Activated B cell treated with CpG ODN at 0.5 μM for 24 hours (primary cell): ENCODE data around the gene SCARB1. TPM values are rescaled to one million over a fixed set of nuclear protein-coding genes. Genes with fewer than 3 reads are reported as not detected.

ENCODE experiments used
- ATAC-seq: fragments of 200-7000 bp; cut with Tn5 transposase; one replicate; pipeline ENCODE4 v1.10.0; 2021; ENCODE audit warnings: low read depth, mild to moderate bottlenecking, moderate library complexity
- CTCF ChIA-PET: fragments of 350-600 bp; sonication (Branson Sonifier 250); formaldehyde crosslinking; loops from one replicate; lab custom pipeline; 2021; ENCODE audit warnings: antibody characterized with exemption; lab: Charles Lee
- POLR2A ChIA-PET: fragments of 350-600 bp; sonication (Branson Sonifier 250); formaldehyde crosslinking; loops from one replicate; lab custom pipeline; 2021; ENCODE audit warnings: antibody characterized with exemption; lab: Charles Lee
- DNase-seq: peaks from one replicate; pipeline ENCODE4 v3.0.0; 2022
- H3K27ac Mint-ChIP-seq: one replicate; pipeline ENCODE4 v1.8.0; 2020; ENCODE audit warnings: mixed read lengths
- H3K27me3 Mint-ChIP-seq: one replicate; pipeline ENCODE4 v1.8.0; 2021; ENCODE audit warnings: mixed read lengths
- H3K36me3 Mint-ChIP-seq: one replicate; pipeline ENCODE4 v1.8.0; 2021; ENCODE audit warnings: low read depth, mixed read lengths
- H3K4me1 Mint-ChIP-seq: one replicate; pipeline ENCODE4 v1.8.0; 2021; ENCODE audit warnings: mixed read lengths
- H3K4me3 Mint-ChIP-seq: one replicate; pipeline ENCODE4 v1.8.0; 2020; ENCODE audit warnings: mild to moderate bottlenecking, mixed read lengths
- H3K9me3 Mint-ChIP-seq: one replicate; pipeline ENCODE4 v1.8.0; 2020; ENCODE audit warnings: mixed read lengths
- intact Hi-C: fragments of 100-400 bp; cut with micrococcal nuclease; formaldehyde crosslinking; loops from one replicate; pipeline ENCODE4 v1.15.1; 2024
- total RNA-seq: library from RNA; stranded (reverse); gene quantifications from 2 replicates; pipeline ENCODE4 v1.2.3, GENCODE V29; 2022
- TF ChIP-seq, protein P1 (sequence below): fragments of 200-600 bp; IDR thresholded peaks from one replicate; pipeline ENCODE4 v1.8.0; 2022; ENCODE audit warnings: antibody characterized with exemption, mild to moderate bottlenecking

SCARB1 gene
- total RNA-seq, 1 donor from 2014 or later, result 39.3 TPM

DNA sequence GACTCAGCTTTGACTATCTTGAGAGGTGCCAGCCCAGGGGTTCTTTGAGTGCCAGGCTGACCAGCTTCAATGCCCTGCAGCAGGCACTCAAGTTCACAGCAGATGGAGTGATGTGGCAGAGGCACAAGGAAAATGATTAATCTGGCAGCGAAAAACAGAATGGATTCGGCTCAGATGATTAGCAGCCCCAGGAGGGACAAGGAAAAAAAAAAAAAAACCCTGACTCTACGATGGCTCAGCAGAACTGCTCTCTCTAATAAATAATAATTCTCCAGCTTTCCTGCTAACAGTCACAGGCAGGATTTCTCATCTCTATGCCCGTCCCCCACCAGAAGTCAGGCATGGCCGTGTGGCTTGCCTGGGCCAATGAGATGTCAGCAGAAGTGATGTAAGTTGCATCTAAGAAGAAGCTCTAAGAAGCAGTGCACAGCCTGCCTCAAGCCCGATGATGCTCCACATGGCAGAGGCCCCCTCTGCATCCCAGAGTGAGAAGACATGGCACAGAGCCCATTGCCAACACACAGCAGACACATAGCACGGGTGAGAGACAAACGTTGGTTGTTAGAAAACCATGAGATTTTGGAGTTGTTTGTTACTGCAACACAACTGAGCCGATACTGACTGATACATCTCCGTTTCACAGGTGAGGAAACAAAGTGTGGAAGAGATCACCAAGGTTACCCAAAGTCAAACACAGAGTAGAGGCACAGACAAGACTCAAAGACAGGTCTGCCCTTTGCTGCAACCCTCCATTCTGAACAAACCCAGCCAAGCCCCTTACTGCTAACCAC is 111.0 kb downstream of the SCARB1 start:
- no peak for ATAC-seq
- Mint-ChIP-seq H3K4me3 (no peak overlapping the region), H3K36me3 (no peaks in the 10 kb centered on the region), H3K4me1 (peaks cover 7% of the 10 kb centered on the region), H3K9me3 (no peaks in the 10 kb centered on the region), H3K27ac (no peak overlapping the region), H3K27me3 (peaks cover 28% of the 10 kb centered on the region)
- POLR2A ChIA-PET, result no interaction called here
- intact Hi-C loops, result loop anchor here (5.0 kb wide), 1 partner anchor 405 kb away; no protein-coding TSS in a partner anchor
- CTCF ChIA-PET, result no interaction called here
- no peak for DNase-seq
- TF ChIP-seq, protein P1, sequence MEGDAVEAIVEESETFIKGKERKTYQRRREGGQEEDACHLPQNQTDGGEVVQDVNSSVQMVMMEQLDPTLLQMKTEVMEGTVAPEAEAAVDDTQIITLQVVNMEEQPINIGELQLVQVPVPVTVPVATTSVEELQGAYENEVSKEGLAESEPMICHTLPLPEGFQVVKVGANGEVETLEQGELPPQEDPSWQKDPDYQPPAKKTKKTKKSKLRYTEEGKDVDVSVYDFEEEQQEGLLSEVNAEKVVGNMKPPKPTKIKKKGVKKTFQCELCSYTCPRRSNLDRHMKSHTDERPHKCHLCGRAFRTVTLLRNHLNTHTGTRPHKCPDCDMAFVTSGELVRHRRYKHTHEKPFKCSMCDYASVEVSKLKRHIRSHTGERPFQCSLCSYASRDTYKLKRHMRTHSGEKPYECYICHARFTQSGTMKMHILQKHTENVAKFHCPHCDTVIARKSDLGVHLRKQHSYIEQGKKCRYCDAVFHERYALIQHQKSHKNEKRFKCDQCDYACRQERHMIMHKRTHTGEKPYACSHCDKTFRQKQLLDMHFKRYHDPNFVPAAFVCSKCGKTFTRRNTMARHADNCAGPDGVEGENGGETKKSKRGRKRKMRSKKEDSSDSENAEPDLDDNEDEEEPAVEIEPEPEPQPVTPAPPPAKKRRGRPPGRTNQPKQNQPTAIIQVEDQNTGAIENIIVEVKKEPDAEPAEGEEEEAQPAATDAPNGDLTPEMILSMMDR, result no peak

DNA sequence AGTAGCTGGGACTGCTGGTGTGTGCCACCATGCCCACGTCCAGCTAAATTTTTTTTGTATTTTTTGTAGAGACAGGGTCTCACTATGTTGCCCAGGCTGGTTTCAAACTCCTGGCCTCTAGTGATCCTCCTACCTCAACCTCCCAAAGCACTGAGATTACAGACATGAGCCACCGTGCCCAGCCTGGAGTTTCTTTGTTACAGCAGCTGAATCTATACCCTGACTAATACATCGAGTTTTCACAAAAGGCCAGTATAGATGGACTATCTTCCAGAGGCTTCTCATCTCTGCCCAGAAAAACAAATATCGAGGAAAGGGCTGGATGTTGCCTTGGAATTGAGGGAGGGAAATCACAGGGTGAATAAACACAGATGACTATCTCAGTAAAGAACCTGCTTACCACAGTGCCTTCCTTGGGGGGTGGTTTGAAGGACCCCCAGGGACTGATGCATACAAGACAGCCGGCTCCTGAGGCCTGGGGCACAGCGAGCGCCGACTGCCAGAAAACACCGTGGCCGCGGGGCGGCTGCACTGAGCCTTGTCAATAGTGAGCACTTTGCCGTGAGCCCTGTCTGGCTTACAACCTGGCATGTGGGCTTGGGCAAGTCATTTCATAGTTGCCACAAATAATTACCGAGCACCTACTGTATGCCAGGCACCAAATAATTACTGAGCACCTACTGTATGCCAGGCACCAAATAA is 111.9 kb downstream of the SCARB1 start:
- intact Hi-C loops, result loop anchor here (5.0 kb wide), 1 partner anchor 405 kb away; no protein-coding TSS in a partner anchor
- H3K9me3 Mint-ChIP-seq, result no peaks in the 10 kb centered on the region
- H3K27ac Mint-ChIP-seq, result no peak overlapping the region
- H3K27me3 Mint-ChIP-seq, result peaks cover 23% of the 10 kb centered on the region
- ChIA-PET CTCF (no interaction called here), POLR2A (no interaction called here)
- ATAC-seq (no peak), DNase-seq (no peak)
- peaks cover 16% of the 10 kb centered on the region for H3K4me1 Mint-ChIP-seq
- H3K4me3 Mint-ChIP-seq, result no peak overlapping the region
- H3K36me3 Mint-ChIP-seq, result no peaks in the 10 kb centered on the region
- TF ChIP-seq, protein P1, result no peak

DNA sequence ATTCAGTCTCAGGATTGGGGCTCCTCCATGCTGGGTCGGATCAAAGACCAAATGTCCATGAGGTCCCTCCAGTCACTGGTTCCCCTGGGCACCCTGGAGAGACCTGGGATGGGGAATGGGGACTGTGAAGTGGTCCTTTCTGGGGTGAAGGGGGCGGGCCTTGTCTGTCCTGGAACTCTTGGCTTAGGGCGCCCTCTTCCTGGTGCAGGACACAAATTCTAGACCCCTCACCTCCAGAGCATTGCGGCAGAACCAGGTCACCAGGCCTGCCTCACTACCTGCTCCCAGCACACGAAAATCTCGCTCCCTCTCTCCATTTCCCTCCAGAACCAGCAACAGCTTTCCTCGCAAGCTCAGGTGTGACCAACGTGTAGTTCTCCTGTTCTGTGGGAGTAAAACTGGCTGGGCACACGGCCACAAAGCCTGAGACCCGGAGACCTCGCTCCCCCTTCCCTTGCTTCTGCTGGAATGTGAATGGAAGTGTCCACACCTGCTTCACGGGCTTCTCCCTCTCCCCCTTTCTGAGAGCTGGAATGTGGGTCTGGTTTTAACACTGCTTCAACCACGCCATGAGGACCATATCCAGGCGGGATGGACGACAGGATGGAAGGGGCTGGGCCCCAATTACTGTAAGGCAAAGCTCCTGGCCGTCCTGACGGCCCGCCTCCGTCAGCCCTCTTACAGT is 112.7 kb downstream of the SCARB1 start:
- peaks cover 31% of the 10 kb centered on the region for H3K27me3 Mint-ChIP-seq
- ATAC-seq (no peak), DNase-seq (no peak)
- H3K9me3 Mint-ChIP-seq, result no peaks in the 10 kb centered on the region
- ChIA-PET POLR2A (no interaction called here), CTCF (no interaction called here)
- H3K4me1 Mint-ChIP-seq, result peaks cover 21% of the 10 kb centered on the region
- H3K27ac Mint-ChIP-seq, result no peak overlapping the region
- TF ChIP-seq, protein P1, result no peak
- H3K36me3 Mint-ChIP-seq, result no peaks in the 10 kb centered on the region
- H3K4me3 Mint-ChIP-seq, result no peak overlapping the region
- intact Hi-C loops, result loop anchor here (5.0 kb wide), 1 partner anchor 404 kb away; no protein-coding TSS in a partner anchor

DNA sequence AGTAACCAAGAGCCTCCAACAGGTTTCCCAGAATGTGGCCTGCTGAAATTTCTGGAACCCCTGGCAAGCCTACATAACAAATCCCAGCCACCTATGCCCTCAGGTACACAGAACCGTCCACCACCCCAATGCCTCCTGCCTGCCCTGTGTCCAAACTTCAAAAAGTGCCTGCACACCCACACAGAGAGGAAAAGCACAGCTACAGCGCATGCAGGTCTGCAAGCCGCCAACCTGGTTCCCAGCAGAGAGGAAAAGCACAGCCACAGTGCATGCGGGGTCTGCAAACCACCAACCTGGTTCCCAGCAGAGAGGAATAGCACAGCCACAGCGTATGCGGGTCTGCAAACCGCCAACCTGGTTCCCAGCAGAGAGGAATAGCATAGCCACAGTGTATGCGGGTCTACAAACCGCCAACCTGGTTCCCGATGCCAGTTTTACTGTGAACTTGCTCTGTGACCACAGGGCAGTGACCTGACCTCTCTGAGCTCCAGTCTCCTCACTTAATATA is 113.5 kb downstream of the SCARB1 start:
- TF ChIP-seq, protein P1, result no peak
- intact Hi-C loops, result loop anchor here (5.0 kb wide), 1 partner anchor 403 kb away; no protein-coding TSS in a partner anchor
- POLR2A ChIA-PET, result no interaction called here
- Mint-ChIP-seq H3K27me3 (peaks cover 29% of the 10 kb centered on the region), H3K4me3 (no peak overlapping the region), H3K9me3 (no peaks in the 10 kb centered on the region), H3K27ac (no peak overlapping the region), H3K36me3 (no peaks in the 10 kb centered on the region), H3K4me1 (peaks cover 21% of the 10 kb centered on the region)
- no peak for DNase-seq
- CTCF ChIA-PET, result no interaction called here
- ATAC-seq, result no peak
